ENCODE data around the gene DCDC2.
"Not testable (repeated sequence)": the region's sequence is repeated elsewhere in the genome, so short reads cannot be mapped to it uniquely, and the experiment has no call there.

DCDC2 gene

DNA sequence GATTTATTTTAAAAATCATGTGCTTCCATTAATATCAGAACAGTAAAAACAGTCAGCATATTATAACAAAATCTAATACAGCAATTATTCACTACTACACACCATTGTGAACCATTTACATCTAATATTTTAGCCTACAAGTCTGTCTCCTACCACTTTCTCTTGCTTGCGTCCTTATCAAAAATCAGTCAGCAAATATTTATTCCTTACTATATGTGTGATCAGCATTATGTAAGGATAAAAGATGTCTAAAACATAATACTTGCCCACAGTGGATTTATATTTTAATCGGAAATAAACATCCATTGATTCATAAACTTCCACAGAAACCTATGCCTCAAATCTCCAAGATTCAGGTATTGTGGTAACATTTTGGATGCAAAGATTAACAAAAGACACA lies 132.0 kb downstream of the DCDC2 start:
- DNase-seq, result no peak
- no peak for ATAC-seq

DNA sequence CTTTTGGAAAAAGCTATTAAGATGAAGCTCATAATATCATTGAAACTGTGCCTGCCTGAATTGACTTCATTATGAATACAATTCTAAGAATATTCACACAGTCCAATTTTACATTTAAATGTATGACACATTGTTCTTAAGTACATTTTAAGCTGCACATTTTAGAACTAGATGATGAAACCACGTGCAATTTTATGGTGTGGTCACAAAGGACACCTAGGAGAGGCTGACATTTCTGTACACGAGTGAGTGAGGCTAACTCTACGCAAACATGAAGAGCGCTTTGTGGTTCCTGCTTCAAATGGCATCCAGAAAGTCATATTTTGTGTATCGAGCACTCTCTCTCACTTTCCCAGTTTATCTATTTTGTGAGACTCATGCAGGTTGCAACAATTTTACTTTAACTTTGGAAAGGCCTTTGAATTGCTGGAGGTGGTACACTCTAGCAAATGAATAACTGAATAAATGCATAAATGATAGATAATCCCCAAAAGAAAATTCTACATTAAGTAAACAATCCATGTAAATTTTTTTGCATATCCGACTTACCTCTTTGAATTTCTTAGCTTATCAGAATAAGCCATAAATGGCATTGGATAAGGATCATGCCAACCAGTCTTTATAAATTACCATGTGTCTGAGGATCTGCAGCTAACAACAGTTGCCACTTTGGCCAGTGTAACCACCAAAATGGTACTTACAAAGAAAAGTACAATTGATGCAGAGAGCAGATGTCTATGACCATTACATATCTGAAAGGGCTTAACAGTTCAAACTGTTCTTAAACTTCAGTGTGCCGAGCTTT lies 134.5 kb downstream of the DCDC2 start:
- DNase-seq, result no peak
- peak; percentile 46 for ATAC-seq

DNA sequence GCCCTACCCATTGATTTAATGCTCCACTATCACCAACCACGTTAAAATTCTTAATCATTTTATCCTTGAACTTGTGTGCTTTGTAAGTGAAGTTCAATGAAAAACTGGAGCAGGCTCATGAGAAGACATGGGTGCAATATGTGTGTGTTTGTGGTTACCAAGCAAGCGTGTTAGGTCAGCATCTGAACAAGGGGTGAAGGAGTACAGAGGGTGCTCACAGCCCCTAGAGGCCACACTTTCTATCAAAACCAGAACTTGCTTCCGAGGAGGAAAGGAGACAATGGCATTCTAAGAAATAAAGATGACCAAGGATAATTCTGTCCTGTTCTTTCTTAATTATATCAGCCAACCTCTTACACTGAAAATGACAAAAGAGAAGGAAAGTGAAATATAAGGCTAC lies 138.2 kb downstream of the DCDC2 start:
- DNase-seq (no peak), ATAC-seq (no peak)

DNA sequence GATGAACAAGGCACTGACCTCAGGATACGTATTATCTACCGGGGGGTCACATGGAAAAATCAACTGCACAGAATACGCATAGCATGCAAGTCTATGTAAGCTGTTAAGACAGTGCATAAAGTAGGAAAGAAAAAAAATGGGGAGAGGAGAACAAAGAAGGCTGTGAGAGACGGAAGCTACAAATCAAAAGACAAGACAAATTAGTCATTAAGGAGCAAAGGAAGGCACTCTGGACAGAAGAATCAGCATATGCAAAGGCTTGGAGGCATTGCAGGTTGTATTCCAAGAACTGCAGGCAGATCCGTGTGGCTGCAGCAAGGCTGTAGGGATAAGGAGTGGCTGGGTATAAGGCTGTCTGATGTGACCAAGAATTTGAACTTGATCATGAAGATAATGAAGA lies 142.9 kb downstream of the DCDC2 start:
- ATAC-seq, result no peak

DNA sequence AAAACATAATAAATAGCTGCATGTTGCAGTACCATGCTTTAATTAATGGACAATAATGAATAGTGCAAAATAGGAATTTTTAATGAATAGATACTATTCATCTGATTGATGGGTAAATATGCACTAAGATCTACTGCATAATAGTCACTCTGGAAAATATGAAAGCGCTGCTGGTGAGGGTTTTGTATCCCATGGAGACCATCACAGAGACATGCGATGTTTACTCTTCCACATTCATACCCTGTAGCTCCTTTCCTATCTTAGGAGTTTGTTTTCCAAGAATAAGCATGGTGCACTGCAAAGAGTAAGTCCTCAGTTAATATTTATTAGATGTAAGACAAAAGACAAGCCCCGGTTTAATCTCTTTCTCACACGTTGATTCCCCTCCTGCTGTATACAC lies 150.4 kb downstream of the DCDC2 start:
- DNase-seq, result no peak
- no peak for ATAC-seq

More for the DNA sequence above, 142.9 kb downstream of the DCDC2 start:
- DNase-seq, result no peak

DNA sequence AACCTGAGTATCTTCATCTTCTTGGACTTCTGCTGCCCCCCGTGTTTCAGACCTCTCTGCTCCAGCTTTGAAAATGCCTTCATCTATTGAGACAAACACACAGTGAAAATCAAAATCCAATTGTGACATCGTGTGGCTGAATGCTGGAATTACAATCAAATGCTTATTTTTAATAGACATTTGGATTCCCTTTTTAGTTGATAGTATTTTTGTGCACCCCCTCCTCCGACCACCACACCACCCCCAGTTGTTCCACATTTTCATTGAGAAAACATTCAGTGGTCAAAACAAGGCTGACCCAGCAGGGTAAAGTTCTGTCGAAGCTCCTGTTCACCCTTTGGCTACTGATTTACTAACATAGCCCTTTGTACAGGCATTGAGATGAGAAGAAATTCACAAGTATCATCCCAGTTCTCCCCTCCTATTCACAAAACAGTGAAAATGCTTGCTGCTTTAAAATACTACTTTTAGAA lies 152.8 kb downstream of the DCDC2 start:
- ATAC-seq, result no peak

DNA sequence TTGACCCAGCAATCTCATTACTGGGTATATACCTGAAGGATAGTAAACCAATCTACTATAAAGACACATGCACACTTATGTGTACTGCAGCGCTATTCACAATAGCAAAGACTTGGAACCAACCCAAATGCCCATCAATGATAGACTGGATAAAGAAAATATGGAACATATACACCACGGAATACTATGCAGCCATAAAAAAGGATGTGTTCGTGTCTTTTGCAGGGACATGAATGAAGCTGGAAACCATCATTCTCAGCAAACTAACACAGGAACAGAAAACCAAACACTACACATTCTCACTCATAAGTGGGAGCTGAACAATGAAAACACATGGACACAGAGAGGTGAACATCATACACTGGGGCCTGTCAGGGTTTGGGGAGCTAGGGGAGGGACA lies 153.7 kb downstream of the DCDC2 start:
- DNase-seq, ATAC-seq: not testable (repeated sequence)

More for the DNA sequence above, 152.8 kb downstream of the DCDC2 start:
- no peak for DNase-seq

DNA sequence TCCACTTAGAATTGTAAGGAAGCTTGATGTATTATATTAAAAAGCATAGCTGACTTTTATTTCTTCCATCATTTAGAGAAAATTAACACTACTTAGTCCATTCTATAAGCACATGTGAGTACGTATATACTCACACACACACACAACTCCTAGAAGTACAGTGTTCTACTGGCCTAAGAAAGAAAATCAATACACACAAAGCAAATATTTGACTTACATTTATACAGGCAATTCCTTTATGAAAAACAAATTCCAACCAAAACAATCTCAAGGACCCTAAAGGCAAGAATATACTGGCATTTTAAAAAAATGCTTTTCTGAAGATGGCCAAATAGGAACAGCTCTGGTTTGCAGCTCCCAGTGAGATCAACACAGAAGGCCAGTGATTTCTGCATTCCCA lies 160.0 kb downstream of the DCDC2 start:
- ATAC-seq (no peak), DNase-seq (no peak)

DNA sequence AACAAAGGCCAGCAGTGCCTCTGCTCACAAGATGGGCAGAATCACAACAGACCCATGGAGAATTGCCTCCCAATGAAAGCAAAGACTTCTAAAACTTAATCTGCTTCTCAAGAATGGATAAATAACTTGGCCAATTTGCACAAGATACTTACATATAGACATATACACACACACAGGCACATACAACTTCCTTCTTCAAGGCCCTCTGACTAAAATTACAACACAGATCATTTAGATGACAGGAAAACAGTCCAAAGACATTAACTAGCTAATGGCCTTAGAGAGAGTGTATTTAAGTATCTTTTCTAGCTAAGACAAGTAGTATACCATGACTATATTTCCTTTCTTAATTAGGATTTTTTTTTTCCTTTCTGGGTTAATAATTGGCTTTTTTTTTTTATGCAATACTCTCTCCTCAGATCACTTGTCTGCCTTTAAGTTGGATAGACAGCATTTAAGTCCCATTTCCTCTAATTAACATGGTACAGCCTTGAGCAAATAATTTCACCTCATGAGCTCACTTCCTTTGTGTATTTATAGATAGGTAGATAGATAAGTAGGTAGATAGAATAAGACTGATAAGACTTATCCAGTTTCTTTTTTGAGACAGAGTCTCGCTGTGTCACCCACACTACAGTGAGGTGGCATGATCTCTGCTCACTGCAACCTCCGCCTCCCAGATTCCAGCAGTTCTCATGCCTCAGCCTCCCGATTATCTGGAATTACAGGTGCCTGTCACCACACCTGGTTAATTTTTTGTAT lies 161.8 kb downstream of the DCDC2 start:
- no peak for DNase-seq
- ATAC-seq, result no peak

DNA sequence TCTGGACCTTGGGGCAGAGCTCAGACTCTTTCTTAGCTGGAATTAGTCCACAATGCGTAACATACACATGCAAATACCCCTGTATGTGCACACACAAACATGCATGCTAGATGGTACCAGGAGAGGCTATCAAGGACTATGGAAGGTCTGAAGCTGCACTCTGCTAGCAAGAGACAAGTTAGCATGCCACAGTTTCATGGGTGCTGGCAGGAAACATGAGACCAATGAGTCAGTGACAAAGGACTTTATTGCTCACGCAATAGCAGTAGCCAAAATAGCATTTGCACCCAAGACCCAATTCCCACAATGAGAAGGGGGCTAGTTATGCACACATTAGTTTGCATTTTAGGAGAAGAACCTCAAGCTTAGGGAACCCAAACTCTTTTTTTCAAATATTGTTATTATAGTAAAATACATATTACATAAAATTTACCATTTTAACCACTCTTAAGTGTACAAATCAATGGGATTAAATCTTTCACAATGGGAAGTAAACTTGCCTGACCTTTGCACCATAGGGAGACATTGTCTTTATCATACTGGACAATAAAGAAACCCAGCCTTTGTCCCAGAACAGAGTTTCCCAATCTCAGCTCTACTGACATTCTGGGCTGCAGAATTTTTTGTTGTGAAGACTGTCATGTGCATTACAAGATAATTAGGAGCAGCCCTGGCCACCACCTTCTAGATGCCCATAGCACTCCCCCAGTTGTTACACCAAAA lies 162.7 kb downstream of the DCDC2 start:
- DNase-seq (no peak), ATAC-seq (no peak)

DNA sequence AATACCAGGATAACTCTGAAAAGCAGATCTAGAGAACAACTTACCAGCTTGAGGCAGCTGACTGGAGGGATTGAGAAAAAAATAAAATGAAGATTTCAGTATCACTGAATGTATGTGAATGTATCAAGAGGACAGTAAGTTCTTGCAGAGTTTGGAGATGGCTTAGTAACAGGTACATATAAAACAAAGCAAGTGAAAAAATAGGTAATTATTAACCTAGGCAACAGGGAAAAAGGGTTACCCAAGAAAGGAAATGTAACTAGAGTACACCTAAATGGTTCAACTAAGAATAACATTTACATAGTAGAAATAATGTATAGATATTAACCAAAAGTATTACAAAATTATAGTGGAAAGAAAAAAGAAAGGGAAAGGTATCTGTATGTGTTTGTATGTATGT lies 164.5 kb downstream of the DCDC2 start:
- ATAC-seq (no peak), DNase-seq (no peak)

DNA sequence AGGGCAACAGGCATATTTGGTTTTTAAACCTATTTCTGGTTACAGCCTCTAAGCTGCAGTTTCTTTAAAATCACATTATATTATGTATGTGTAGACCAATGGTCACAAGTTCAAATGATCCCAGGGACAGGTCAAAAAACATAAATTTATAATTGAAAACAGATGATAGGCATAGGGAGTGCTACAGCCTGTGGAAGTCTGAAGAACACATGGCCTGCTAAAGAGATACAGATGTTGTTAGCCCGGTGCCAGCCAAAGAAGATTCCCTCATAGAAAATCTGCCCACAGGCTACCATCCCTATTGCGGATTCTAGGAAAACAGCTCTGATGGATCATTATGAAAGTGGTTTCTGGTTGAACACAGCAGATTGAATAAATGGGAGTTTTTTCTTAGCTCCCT lies 166.5 kb downstream of the DCDC2 start:
- ATAC-seq (no peak), DNase-seq (no peak)

DNA sequence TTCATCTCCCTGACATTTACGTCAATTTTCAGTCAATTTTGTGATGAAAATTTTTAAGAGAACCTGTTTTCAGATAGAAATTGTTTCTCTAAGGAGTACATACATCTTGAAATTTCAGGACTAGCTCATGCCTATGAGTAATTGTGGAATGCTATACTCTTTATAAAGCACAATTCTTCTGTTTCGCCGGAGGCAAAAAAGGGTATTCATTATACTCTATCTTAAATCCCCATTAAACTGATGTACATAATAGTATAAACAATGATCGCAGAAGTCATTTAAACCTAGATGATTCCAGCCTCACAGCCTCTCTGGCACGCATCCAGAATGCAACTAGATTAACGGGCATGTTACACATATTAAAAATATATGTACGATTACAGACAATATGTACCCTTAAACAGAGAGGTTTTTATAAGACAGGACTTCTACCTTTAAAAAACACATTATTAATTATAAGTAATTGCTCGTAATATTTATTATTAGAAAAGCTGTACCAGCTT lies 169.2 kb downstream of the DCDC2 start:
- ATAC-seq (no peak), DNase-seq (no peak)

DNA sequence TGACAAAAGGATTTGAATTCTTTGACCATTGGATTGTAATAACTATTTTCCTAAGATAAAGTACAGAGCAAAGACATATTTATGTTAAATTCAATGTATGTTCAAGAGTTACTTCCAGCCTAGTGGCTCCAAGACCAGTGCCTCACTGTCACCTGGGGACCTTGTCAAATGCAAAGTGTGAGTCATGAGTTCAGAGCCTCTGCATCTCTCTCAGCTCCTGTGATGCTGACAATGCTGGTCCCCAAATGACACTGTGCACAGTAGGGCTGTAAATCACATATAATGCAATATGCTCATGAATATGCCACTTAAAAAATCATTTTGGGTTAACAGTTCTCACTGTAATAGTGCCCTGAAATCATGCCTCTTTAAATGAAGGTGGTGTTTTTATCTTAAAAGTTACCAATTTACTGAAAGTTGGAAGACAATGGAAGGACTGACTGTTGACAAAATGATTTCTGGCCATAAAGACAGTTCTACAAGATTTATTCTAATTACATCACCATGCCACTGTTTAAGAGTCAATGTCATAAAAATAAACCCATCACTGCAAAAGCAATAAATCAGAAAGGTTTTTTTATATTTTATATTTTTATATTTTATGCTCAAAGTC lies 169.8 kb downstream of the DCDC2 start:
- ATAC-seq, result no peak

DNA sequence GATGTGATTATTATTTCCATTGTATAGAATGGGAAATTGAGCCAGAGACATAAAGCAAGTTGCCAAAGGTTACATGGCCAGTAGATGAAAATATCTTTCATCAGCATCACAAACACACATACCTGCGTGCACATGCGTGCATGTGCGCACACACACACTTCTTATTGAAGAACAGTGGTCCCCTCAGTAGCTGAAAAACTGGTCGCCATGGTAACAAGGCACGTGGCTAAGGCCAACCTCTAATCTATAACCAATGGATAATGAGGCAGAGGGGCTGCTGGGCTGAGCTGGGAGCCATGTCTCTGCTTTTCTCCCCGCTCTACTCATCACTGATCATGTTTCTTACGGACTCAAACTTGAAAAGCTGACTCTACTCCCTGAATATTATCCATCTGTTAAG lies 171.5 kb downstream of the DCDC2 start:
- DNase-seq, result no peak
- no peak for ATAC-seq

More for the DNA sequence above, 169.8 kb downstream of the DCDC2 start:
- no peak for DNase-seq

DNA sequence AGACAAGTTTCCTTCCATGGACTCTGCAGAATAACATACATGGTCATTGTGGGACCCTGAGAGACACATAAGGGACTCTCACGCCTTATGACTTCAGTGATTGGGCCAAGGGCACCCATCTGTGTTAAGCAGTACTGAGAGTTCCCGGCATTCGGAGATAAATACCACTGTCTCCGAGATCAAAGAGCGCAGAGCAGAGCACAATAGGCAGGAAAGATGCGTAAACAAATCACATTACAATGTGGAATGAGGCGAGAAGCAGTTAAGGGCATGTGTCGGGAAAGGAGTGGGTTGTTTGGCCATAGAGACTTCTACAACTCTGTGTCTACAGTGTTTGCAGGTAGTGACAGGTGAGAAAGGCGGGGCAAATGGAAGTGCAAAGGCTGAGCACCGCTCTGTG lies 174.3 kb downstream of the DCDC2 start:
- DNase-seq (no peak), ATAC-seq (no peak)

DNA sequence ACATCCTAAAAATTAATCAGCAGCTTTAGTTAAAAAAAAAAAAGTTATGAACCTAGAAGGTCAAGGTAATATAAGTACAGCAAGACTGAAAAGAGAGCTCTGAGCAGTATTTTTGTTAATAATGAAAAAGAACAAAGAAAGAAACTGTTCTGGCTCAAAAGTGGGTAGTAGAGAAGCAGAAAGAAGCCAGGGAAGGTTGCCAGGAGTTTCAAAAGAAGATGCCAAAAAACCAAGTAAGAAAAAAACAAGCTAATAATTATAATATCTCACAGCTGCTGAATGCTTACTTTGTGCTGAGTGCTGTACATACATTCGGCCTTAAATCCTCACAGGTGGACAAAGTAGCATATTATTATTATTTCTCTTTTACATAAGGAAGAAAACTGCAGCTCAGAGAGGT lies 200.0 kb downstream of the DCDC2 start:
- no peak for DNase-seq
- ATAC-seq, result no peak

DNA sequence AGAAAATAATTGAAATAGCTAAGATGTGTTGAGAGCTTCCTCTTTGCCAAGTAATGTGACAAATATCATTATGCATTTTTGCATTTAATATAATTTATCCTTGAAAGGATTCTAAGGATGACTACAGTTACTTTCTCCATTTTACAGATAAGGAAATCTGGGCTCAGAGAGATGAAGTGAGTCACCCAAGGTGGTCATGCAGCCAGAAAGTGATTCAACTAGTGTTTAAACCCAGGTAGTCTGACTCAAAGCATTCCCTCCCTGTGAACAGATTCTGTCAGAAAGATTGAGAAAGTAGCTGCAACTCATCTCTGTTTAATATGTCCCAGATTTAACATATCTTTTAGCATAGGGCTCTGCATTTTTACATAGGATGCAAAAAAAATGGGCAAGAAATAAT lies 203.7 kb downstream of the DCDC2 start:
- DNase-seq (no peak), ATAC-seq (no peak)

DNA sequence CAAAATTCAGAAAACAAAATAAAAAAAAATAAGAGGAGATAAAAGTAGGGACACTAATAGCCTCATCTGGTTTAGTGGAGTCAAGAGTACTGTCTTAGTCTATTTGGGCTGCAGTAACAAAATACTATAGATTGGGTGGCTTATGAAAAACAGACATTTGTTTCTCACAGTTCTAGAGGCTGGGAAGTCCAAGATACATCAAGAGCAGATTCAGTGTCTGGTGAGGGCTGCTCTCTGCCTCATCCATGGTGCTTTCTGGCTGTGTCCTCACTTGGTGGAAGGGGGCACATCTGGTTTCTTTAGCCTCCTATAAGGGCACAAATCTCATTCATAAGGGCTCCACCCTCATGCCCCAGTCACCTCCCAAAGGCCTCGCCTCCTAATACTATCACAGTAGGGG lies 205.8 kb downstream of the DCDC2 start:
- no peak for ATAC-seq
- no peak for DNase-seq

DNA sequence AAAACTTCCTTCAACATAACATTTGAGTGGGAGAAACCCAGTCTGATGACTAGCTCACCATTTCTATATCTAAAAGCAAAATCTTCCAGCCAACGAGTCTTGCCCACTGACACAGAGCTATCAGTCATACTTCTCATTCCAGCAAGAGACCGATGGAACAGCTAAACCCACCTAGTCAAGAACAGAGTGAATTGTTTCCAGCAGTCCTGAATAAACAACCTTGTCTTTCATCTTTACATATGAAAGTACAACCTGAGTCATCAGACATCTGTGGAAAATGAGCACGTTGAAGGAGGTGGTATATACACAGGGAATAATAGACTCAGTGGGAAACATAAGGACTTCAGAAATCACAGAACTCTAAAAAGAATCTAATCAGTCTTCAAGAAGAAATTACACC lies 208.0 kb downstream of the DCDC2 start:
- no peak for DNase-seq

DNA sequence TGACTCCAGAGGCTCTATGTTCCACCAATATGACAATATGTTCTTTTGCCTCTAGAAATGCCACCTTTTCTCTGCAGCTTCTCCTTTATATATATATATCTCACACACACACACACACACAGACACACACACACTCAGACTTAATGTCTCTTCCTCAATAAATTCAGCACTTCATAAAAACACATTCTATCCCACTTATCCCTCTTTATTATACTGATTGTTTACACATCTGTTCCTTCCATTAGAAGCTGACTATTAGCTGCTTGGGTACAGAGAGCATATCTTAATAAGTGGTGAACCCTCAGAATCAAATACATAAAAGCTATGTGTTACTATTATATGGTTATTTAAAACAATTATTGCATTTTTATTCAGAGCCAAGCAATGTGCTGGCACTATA lies 208.6 kb downstream of the DCDC2 start:
- ATAC-seq, result no peak
- no peak for DNase-seq

More for the DNA sequence above, 208.0 kb downstream of the DCDC2 start:
- no peak for ATAC-seq

DNA sequence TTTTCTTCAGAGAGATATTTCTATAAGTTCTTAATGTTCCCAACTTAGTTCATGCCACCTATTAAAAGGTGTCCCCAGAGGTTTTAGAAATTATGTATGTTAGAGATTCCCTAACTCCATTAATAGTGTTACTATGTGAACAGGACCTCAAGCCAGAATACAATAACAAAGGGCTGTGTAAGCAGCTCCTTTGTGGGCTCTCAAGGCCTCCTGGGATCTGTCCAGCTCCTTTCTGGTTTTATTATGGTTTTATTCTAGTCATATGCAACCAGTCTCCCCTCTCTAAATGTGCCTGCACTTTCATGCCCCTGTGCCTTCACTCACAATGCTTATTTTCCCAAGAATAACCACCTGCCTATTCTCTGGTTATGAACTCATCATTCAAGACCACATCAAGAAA lies 209.2 kb downstream of the DCDC2 start:
- no peak for ATAC-seq

More for the DNA sequence above, 209.2 kb downstream of the DCDC2 start:
- no peak for DNase-seq
